AG09309 (cell line): ENCODE data around the gene OGFOD3.

Experiments
- DNase-seq: peaks from one replicate; pipeline ENCODE4 v3.0.0-alpha.2; 2010; ENCODE audit warnings: low read depth
- H3K4me3 ChIP-seq: 2 replicates; pipeline ENCODE4 v1.5.1; 2011; ENCODE audit warnings: mild to moderate bottlenecking, low read depth, low read length, moderate library complexity; ENCODE audit not compliant: control insufficient read depth
- TF ChIP-seq, protein P1 (sequence below): IDR thresholded peaks from 2 replicates; pipeline ENCODE4 v1.5.1; 2011; ENCODE audit warnings: mild to moderate bottlenecking, low read depth, low read length, inconsistent platforms; ENCODE audit not compliant: insufficient read depth, control insufficient read depth; ENCODE audit errors: missing control alignments

The OGFOD3 gene

GRCh38 chr17:82392209-82392920, 26.0 kb downstream of the OGFOD3 start:
- no peak overlapping the region for H3K4me3 ChIP-seq
- TF ChIP-seq, protein P1, sequence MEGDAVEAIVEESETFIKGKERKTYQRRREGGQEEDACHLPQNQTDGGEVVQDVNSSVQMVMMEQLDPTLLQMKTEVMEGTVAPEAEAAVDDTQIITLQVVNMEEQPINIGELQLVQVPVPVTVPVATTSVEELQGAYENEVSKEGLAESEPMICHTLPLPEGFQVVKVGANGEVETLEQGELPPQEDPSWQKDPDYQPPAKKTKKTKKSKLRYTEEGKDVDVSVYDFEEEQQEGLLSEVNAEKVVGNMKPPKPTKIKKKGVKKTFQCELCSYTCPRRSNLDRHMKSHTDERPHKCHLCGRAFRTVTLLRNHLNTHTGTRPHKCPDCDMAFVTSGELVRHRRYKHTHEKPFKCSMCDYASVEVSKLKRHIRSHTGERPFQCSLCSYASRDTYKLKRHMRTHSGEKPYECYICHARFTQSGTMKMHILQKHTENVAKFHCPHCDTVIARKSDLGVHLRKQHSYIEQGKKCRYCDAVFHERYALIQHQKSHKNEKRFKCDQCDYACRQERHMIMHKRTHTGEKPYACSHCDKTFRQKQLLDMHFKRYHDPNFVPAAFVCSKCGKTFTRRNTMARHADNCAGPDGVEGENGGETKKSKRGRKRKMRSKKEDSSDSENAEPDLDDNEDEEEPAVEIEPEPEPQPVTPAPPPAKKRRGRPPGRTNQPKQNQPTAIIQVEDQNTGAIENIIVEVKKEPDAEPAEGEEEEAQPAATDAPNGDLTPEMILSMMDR: no peak
- DNase-seq: no peak

GRCh38 chr17:82391496-82392066, 26.8 kb downstream of the OGFOD3 start:
- no peak for DNase-seq
- H3K4me3 ChIP-seq: no peak overlapping the region
- TF ChIP-seq, protein P1: no peak

DNA sequence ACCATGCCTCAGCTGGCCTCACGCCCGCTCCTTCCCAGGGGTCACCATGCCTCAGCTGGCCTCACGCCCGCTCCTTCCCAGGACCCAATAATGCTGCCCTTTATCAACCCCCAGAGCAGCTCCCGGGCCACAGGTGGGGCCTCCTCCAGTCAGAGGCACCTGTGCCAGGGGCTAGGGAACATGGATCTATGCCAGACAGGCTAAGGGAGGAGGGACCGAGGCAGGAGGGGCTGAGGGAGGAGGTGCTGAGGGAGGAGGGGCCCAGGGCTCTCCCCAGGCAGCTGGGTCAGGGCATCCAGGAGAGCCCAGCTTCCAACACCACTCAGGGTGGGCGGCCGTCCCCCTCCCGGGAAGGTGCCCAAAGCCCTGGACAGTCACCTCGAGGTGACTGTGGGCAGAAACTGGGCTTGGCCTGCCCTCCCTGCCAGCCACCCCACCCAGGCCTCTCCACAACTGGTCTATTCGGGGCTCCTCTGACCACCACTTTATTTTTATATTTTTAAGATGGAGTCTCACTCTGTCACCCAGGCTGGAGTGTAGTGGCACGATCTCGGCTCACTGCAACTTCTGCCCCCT, 27.4 kb downstream of the OGFOD3 start:
- DNase-seq: no peak
- TF ChIP-seq, protein P1: no peak
- no peak overlapping the region for H3K4me3 ChIP-seq

GRCh38 chr17:82390015-82390859, 28.1 kb downstream of the OGFOD3 start:
- no peak overlapping the region for H3K4me3 ChIP-seq
- no peak for DNase-seq
- TF ChIP-seq, protein P1: no peak

GRCh38 chr17:82389379-82389778, 29.0 kb downstream of the OGFOD3 start:
- no peak for DNase-seq
- TF ChIP-seq, protein P1: no peak
- H3K4me3 ChIP-seq: no peak overlapping the region

- TF ChIP-seq, protein P1: no peak
- no peak for DNase-seq
- no peak overlapping the region for H3K4me3 ChIP-seq
These were observed 29.5 kb downstream of the OGFOD3 start for GRCh38 chr17:82388922-82389283.
